ENCODE measurements around the gene POC1B.

DNA sequence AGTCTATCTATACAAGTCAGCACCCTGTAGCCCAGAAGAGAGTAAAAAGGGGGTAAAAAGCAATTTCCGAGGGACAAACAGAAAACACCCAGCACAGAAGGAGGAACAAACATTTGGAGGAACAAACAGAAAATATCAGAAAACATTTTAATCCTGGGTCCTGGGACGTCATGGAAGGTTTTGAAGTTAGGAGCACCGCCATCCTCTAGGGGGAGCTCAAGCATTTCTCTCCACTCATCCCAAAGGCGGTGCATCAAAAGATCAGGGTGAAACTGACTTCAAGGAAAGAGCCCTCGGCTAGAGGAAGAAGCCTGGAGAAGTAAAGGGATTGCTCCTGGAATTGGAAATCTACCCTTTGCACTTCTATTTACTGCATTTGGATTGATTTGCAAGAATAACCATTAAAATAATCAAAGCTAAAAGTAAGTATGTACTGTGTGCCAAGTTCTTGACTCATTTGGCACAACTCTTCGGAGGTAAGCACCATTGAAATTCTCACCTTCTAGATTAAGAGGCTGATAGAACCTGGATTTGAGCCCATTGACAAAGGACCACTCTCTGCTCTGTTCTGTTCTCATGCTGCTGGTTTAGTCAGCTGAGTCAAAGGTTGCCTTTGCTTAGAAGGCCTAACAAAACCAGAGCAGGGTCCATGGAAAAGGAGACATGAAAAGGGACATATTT lies 17.2 kb upstream of the POC1B start:
- TF ChIP-seq CTCF (IDR thresholded peaks at IDR 0.05; ENCODE audit: low read depth, low read length, missing input control) (peak; percentile 88), JUND (IDR thresholded peaks at IDR 0.05) (no peak)
